Endothelial cell (in vitro differentiated cells): ENCODE data around the gene ANG. TPM values are rescaled to one million over a fixed set of nuclear protein-coding genes. Genes with fewer than 3 reads are reported as not detected.
A peak's percentile ranks its signal among the peaks of the same experiment; 100 is the strongest.
"Not testable (repeated sequence)": the region's sequence is repeated elsewhere in the genome, so short reads cannot be mapped to it uniquely, and the experiment has no call there.

Experiments used
- DNase-seq: peaks from one replicate; pipeline ENCODE4 v3.0.0; 2021; ENCODE audit warnings: low spot score
- H3K27ac Mint-ChIP-seq: one replicate; pipeline ENCODE4 v1.8.0; 2021; ENCODE audit warnings: mixed read lengths, inconsistent platforms; ENCODE audit not compliant: unreplicated experiment
- H3K27me3 Mint-ChIP-seq: one replicate; pipeline ENCODE4 v1.8.0; 2021; ENCODE audit warnings: mild to moderate bottlenecking, moderate library complexity, mixed read lengths, inconsistent platforms; ENCODE audit not compliant: unreplicated experiment
- H3K36me3 Mint-ChIP-seq: one replicate; pipeline ENCODE4 v1.8.0; 2021; ENCODE audit warnings: mild to moderate bottlenecking, low read depth, mixed read lengths, inconsistent platforms; ENCODE audit not compliant: unreplicated experiment
- H3K4me1 Mint-ChIP-seq: one replicate; pipeline ENCODE4 v1.8.0; 2021; ENCODE audit warnings: mild to moderate bottlenecking, mixed read lengths, inconsistent platforms; ENCODE audit not compliant: unreplicated experiment
- H3K4me3 Mint-ChIP-seq: one replicate; pipeline ENCODE4 v1.8.0; 2021; ENCODE audit warnings: mild to moderate bottlenecking, mixed read lengths, inconsistent platforms; ENCODE audit not compliant: unreplicated experiment
- H3K9me3 Mint-ChIP-seq: one replicate; pipeline ENCODE4 v1.8.0; 2021; ENCODE audit warnings: mixed read lengths, inconsistent platforms; ENCODE audit not compliant: unreplicated experiment
- total RNA-seq: library from RNA; stranded (reverse); fragmentation: NEBNext Ultra II Directional; extraction: Animal tissue kit (Norgen Biotek cat#: 25700); gene quantifications from one replicate; pipeline ENCODE4 v1.2.1, GENCODE V29; 2021; ENCODE audit not compliant: unreplicated experiment
- TF ChIP-seq, protein P1 (sequence below): fragments of 200-600 bp; sonication (generic); IDR thresholded peaks from one replicate; pipeline ENCODE4 v1.5.0; 2021; ENCODE audit warnings: antibody characterized with exemption; ENCODE audit not compliant: unreplicated experiment

Gene ANG
- total RNA-seq, 1 donor from 2014 or later: 6.5 TPM

DNA sequence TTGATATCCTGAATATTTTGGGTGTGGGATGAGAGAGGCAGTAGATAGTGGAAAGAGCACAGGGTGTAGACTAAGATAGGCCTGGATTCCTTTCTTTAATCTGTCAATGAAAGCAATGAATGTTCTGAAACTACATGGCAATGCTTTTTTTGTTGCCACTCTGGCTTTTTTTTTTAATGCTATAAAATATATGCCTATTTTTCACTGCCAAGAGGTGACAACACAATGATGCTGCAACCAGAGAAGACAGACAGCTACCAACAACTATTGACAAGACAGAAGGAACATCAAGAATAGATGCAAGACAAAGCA lies 9.4 kb downstream of the ANG start:
- Mint-ChIP-seq H3K27me3 (no peaks in the 10 kb centered on the region), H3K36me3 (no peaks in the 10 kb centered on the region), H3K4me1 (peaks cover 21% of the 10 kb centered on the region), H3K4me3 (no peak overlapping the region), H3K27ac (no peak overlapping the region), H3K9me3 (no peaks in the 10 kb centered on the region)
- TF ChIP-seq, protein P1, sequence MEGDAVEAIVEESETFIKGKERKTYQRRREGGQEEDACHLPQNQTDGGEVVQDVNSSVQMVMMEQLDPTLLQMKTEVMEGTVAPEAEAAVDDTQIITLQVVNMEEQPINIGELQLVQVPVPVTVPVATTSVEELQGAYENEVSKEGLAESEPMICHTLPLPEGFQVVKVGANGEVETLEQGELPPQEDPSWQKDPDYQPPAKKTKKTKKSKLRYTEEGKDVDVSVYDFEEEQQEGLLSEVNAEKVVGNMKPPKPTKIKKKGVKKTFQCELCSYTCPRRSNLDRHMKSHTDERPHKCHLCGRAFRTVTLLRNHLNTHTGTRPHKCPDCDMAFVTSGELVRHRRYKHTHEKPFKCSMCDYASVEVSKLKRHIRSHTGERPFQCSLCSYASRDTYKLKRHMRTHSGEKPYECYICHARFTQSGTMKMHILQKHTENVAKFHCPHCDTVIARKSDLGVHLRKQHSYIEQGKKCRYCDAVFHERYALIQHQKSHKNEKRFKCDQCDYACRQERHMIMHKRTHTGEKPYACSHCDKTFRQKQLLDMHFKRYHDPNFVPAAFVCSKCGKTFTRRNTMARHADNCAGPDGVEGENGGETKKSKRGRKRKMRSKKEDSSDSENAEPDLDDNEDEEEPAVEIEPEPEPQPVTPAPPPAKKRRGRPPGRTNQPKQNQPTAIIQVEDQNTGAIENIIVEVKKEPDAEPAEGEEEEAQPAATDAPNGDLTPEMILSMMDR: no peak
- DNase-seq: no peak

DNA sequence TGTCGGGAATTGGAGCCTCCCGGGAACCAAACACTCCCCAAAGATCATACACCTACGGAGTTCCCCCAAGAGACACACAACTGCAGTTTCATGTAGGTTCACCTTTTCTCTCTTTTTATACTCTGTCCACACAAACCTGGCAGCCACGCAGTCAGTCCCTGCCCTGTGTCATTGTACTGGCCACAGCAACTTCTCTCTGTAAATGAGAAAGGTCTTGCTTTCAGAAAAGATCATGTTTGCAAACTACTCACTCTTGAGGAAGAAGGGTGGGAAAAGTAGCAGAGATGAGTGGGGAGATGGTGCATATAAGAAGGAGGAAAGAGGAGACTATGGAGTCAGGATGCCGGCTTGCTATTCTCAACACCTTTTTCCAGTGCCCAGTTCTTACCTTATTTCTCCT lies 10.4 kb downstream of the ANG start:
- Mint-ChIP-seq H3K9me3 (no peaks in the 10 kb centered on the region), H3K36me3 (no peaks in the 10 kb centered on the region)
- TF ChIP-seq, protein P1: no peak

DNA sequence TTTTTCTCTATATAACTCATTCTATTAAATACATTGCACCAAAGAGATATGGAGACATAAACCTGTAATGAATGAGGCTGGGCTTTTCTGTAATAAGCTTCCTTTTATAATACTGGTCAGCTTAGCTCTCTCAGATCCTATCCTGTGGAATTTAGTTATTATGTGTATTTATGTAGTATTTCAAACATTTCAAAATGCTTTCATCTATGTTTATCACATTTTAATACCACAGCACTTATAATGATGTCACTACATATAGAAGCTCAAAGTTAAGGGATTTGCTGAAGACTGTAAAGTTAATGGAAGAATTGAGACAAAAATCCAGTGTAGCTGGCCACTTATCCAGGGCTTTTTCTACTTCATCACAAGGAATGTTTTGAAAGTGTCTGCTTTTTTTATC lies 11.4 kb downstream of the ANG start:
- Mint-ChIP-seq H3K27ac (no peak overlapping the region), H3K9me3 (no peaks in the 10 kb centered on the region), H3K36me3 (no peaks in the 10 kb centered on the region), H3K27me3 (no peaks in the 10 kb centered on the region), H3K4me1 (peaks cover 21% of the 10 kb centered on the region), H3K4me3 (no peak overlapping the region)
- no peak for DNase-seq
- TF ChIP-seq, protein P1: no peak

More for the DNA sequence above, 10.4 kb downstream of the ANG start:
- Mint-ChIP-seq H3K4me3 (no peak overlapping the region), H3K27ac (no peak overlapping the region), H3K27me3 (no peaks in the 10 kb centered on the region), H3K4me1 (peaks cover 21% of the 10 kb centered on the region)
- DNase-seq: no peak

DNA sequence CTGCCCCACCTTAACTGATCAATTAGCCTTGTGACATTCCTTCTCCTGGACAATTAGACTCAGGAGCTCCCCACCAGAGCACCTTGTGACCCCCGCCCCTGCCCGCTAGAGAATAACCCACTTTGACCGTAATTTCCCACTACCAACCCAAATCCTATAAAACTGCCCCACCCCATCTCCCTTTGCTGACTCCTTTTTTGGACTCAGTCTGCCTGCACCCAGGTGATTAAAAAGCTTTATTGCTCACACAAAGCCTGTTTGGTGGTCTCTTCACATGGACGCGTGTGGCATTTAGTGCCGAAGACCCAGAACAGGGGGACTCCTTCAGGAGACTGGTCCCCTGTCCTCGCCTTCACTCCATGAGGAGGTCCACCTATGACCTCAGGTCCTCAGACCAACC lies 12.4 kb downstream of the ANG start:
- not testable (repeated sequence) for H3K27me3 Mint-ChIP-seq, H3K4me3 Mint-ChIP-seq

DNA sequence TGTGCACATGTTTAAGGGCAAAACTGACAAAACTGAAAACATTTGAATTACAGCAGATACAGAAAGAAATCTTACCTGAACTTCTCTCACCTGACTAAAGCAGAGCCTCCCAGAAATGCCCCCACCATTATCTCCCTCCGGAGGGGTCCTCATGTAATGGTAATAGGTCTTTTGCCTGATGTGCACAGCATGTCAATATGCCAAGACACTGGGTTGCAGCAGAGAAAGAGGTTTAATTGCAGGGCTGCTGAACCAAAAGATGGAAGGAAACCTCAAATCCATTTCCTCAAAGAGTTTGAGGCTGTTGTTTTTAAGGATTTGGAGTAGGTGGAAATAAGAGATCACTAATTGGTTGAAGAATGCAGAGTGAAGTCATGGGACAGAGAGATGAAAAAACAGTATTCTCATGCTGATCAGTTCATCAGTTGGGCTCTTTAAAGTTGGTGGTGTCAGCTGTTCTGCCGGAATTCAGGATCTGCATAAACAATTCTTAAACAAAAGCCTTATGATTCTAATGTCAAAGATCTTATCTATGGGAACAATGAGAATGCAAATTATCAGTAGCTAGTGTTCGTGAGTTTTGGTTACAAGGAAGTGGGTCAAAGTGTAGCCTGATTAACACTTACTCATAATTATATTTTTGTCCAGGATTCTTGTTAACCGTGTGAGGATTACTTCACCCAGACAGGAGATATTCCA lies 18.2 kb downstream of the ANG start:
- TF ChIP-seq, protein P1: no peak
- no peak for DNase-seq
- Mint-ChIP-seq H3K27ac (peak overlapping the region; percentile 84), H3K27me3 (peaks cover 2% of the 10 kb centered on the region), H3K9me3 (peaks cover 6% of the 10 kb centered on the region), H3K36me3 (no peaks in the 10 kb centered on the region), H3K4me1 (peaks cover 10% of the 10 kb centered on the region), H3K4me3 (no peak overlapping the region)

More for the DNA sequence above, 12.4 kb downstream of the ANG start:
- not testable (repeated sequence) for H3K9me3 Mint-ChIP-seq, H3K36me3 Mint-ChIP-seq, H3K27ac Mint-ChIP-seq, DNase-seq
- H3K4me1 Mint-ChIP-seq: peaks cover 21% of the 10 kb centered on the region
